AG09319 (cell line): ENCODE results near the gene LSMEM2.

Source experiments
- DNase-seq: peaks from one replicate; pipeline ENCODE4 v3.0.0-alpha.2; 2010; ENCODE audit warnings: low read depth; ENCODE audit errors: extremely low read depth
- CTCF ChIP-seq: IDR thresholded peaks from 2 replicates; pipeline ENCODE4 v1.5.1; 2011; ENCODE audit warnings: low read depth, mild to moderate bottlenecking, inconsistent platforms, low read length, moderate library complexity

Gene LSMEM2

GRCh38 chr3:50293079-50293801 is 14.4 kb downstream of the LSMEM2 start:
- DNase-seq: no peak
- TF ChIP-seq CTCF: no peak

- no peak for TF ChIP-seq CTCF
- DNase-seq: no peak
Measured at GRCh38 chr3:50294089-50294488, 15.2 kb downstream of the LSMEM2 start.

GRCh38 chr3:50294492-50295403 is 15.9 kb downstream of the LSMEM2 start:
- no peak for DNase-seq
- TF ChIP-seq CTCF: no peak

GRCh38 chr3:50295553-50296431 is 16.9 kb downstream of the LSMEM2 start:
- TF ChIP-seq CTCF: no peak
- DNase-seq: no peak

- no peak for DNase-seq
- no peak for TF ChIP-seq CTCF
Measured at GRCh38 chr3:50296721-50297383, 18.0 kb downstream of the LSMEM2 start.

- no peak for DNase-seq
- TF ChIP-seq CTCF: no peak
Measured at GRCh38 chr3:50297384-50297775, 18.5 kb downstream of the LSMEM2 start.
